COR-L47 (cell line): ENCODE measurements around the gene AGBL1.

Source experiments
- DNase-seq: peaks from one replicate; lab custom pipeline; 2025; lab: John Stamatoyannopoulos, UW

AGBL1 gene

GRCh38 chr15:86317384-86317740, 237.7 kb downstream of the AGBL1 start:
- DNase-seq, result no peak

DNA sequence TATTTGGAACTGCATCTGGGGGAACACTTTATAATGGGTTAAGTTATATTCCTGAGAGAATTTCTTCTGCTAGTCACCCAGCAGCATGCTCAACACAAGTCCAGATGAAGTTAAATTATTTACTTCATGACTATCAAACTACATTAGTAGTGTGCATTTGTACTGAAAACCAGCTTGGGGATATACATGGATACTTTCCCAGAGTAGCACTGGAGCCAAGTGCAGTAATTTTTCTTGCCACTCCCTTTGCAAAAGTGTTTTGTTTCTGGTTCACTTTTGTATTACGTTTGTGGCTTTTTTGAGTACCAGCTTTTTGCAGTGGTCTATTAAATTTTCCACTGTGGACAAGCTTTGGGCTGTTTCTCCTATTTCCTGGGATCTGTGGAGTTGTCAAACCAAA, 243.0 kb downstream of the AGBL1 start:
- no peak for DNase-seq

- no peak for DNase-seq
Measured at GRCh38 chr15:86327230-86327865, 247.7 kb downstream of the AGBL1 start.

DNA sequence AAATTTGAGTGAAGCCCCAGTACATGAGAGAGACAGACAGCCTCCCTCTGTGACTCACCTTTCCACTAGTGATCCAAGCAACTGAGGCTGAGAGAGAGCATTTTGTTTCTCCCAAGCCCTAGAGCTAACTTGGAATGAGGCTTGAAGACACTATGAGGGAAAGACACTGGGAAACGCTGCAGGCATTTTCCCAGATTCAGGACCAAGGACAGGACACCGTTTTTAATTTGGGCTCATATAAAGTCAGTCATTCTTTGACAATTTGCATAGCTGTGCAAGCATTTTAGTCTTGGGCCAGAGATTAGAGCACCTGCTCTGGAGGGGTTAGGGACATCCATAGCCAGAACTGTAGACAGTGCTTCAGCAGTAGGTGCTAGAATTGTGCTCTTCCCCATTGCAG, 249.0 kb downstream of the AGBL1 start:
- no peak for DNase-seq

GRCh38 chr15:86329311-86330013, 249.8 kb downstream of the AGBL1 start:
- no peak for DNase-seq

- no peak for DNase-seq
Measured at GRCh38 chr15:86333819-86334218, 254.1 kb downstream of the AGBL1 start.

DNA sequence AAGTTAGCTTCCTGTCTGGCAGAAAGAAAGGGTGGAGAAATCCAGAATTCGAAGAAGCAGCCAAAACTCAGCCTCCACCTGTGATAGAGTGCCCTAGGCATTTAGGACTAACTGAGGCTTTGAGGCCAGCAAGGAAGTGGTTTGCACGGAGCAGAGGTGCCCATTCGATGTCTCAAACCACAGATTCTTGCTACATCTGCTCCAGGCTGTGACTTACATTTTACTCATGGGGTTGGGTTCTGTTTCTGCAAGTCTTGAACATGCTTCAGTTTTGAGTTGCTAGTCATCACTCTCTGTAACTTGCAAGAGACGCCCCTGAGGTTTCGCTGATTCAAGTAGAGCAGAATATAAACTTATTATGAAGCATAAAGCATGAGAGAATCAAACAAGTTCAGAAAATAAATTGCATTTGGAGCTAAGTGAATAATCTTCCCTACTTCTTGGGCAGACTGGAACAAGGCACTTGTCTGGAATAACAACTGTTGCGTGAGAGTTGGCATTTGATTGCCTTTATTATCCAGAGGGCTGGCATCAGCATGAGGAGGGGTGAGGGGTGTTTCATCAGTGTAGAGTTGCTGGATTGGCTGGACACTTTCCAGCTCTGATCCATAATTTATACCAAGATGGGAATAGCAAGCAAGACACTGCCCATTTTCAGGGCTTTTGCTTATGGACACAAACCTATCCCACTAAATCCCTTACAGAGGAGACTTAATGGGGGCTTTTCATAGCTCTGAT, 256.5 kb downstream of the AGBL1 start:
- no peak for DNase-seq

- DNase-seq, result no peak
Measured at GRCh38 chr15:86337071-86337470, 257.4 kb downstream of the AGBL1 start.

DNA sequence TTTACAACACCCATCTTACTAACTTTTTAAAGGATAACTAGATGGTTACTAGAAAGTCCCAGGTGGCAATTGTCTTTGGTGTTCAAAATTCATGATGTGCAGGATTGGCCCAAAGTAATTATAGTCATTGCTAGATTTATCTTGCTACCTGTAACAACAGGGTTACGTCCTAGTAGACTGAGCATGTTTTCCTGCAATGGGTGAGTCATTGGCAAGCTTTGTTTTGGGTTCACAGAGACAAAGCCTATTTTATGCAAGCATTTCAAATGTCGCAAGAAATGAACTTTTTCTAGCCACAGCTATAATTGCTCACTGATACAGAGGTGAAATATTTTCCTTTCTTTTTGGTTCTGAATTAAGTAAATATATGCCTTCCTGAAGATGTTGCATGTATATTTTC, 267.6 kb downstream of the AGBL1 start:
- no peak for DNase-seq

DNA sequence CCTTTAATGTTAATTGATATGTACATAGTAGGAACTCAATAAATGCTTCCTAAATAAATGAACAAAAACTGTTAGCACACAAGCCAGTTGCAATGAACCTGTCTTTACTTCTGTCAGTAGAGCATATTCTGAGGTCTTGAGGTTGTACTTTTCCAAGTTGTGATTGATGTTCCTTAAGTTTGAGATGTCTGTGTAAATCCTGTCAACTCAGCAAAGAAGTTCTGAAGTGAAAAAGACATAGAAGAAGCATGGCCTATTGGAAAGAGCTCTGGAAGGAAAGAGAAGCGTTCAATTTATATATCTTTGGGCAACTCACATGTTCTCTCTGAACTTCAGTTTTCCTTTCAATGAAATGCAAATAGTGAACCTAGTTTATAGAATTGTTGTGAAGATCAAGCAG, 269.9 kb downstream of the AGBL1 start:
- no peak for DNase-seq

GRCh38 chr15:86353213-86353612, 273.5 kb downstream of the AGBL1 start:
- no peak for DNase-seq

- DNase-seq, result no peak
Measured at GRCh38 chr15:86355361-86355760, 275.7 kb downstream of the AGBL1 start.

DNA sequence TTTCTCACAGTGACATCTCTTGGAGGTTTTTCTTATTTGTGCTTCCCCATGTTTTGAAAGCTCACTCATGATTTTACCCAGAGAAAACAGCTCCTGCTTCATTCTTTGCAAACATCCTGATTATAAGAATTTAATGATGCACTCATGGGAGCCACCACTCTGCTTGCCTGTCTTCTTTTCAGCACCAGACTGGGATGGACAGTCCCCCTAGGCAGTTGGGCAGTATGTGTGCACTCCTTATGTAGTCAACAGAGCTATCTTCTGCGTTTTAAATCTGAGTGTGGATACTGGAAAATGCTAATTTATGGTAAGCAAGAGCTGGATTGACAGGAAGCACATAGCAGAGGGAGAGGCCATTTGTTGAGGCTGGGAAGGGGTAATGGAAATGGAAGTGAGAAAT, 276.1 kb downstream of the AGBL1 start:
- no peak for DNase-seq

- no peak for DNase-seq
Measured at GRCh38 chr15:86362555-86362954, 282.9 kb downstream of the AGBL1 start.

- DNase-seq, result no peak
Measured at GRCh38 chr15:86373147-86373546, 293.5 kb downstream of the AGBL1 start.

- no peak for DNase-seq
Measured at GRCh38 chr15:86375733-86376280, 296.1 kb downstream of the AGBL1 start.

DNA sequence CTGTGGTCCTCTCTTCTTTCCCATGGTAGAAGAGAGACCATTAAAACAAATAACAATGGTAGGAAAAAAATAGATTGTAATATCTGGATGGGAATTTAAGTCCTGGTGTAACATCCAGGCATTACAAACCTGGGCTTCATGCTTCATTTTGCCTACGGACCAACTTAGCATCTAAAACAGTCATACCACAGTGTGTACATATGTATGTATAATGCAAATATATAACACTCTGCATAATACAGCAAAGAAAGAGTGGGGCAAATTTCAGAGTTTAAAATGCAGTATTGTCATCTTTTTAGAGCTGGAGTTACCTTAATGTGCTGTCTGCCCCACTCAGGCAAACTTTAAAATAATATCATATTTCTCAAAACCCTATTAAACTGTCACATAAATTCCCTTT, 298.2 kb downstream of the AGBL1 start:
- DNase-seq, result no peak

GRCh38 chr15:86382341-86382740, 302.7 kb downstream of the AGBL1 start:
- DNase-seq, result no peak

GRCh38 chr15:86383611-86384010, 303.9 kb downstream of the AGBL1 start:
- no peak for DNase-seq

GRCh38 chr15:86384186-86384585, 304.5 kb downstream of the AGBL1 start:
- no peak for DNase-seq

DNA sequence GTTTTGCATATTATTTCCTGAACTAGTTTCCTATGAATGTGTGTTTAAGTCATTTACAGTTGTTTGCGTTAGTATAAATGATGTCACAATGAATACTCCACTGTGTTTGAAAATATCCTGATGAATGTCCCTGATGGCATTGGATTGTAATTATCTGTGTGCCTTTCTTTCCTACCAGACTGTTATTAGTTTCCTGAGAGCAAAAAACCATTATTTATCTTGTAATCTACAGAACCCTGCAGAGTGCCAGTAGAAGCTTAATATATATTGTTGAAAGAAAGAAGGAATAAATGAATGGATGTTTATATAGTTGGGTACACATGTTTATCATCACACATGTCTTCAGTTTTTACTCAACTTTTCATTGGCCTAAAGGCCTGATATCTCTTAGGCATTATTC, 312.6 kb downstream of the AGBL1 start:
- DNase-seq, result no peak

GRCh38 chr15:86392874-86393273, 313.2 kb downstream of the AGBL1 start:
- no peak for DNase-seq

DNA sequence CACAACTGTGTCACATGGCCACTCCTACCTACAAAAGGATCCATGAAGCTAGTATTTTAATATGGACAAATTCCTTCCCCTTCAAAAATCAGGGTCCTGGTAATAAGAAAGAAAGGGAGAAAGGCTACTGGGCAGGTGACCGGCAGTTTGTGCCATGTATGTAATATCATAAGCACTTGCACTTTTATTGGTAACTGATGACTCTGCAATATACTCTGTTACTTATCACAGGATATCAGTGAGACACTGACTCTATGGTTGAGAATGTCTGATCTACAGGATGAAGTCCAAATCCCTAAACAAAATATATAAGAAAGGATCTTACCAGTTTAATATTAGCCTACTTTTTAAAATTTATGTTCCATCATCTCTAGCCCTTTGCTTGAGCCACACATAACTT, 315.2 kb downstream of the AGBL1 start:
- no peak for DNase-seq
